ENCODE data around the gene RBSN. TPM values are rescaled to one million over a fixed set of nuclear protein-coding genes. Genes with fewer than 3 reads are reported as not detected.

RBSN gene
- total RNA-seq, 1 experiment from 2014 or later, result 18.4 TPM

DNA sequence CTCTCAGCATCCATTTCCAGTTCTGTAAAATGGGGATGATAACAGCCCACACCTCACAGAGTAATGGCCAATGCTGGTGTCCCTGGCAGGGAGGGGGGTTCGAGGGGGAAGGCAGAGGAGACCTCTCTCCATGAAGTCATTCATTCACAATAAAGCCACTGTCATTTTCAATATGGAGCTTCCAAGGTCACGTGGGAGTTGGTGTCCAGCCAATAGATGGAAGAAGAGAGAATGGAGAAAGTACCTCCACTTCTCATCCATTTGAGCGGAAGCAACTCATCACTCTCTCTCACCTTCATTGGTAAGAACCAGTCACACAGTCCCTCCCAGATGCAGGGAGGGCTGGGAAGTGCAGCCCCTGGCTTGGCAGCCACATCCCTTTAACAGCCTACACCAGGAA, 14.9 kb upstream of the RBSN start (continued):
- TF ChIP-seq JUND (IDR thresholded peaks at IDR 0.05), result no peak

DNA sequence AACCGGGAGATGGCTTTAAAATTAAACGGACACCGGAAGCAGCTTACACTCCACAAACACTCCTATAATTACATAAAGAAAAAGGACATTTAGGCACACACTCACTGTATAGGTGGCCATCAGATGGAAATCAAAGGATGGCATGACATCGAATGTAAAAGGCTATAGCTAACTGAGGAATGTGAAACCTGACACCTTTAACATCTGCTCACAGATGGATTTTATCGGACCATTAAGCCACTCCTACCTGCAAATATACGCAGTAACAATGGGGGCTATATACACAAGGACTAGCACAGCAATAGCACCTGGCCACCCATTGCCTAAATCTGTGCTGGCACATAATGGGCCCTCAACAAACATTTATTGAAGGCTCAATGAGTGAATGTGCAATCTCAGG, 14.5 kb upstream of the RBSN start:
- ChIA-PET RAD21 (ENCODE audit: low non-redundant PET in 1 of 2, low total read pairs in 2 of 2, uncharacterized antibody in 2 of 2, unreplicated experiment in 2 of 2) (no interaction called here), POLR2A (no interaction called here), CTCF (no interaction called here)
- DNase-seq (ENCODE audit: low read depth, low spot score) (no peak), ATAC-seq (no peak)
- Histone ChIP-seq H4K20me1 (ENCODE audit: insufficient read depth) (no peaks in the 10 kb centered on the region), H3K27me3 (ENCODE audit: insufficient read depth, low read length) (no peaks in the 10 kb centered on the region), H3K27ac (ENCODE audit: low read depth, low read length) (no peak overlapping the region), H3K36me3 (ENCODE audit: control insufficient read depth in 1 of 2, insufficient read depth in 2 of 2, low read length in 2 of 2) (no peaks in the 10 kb centered on the region), H3K9me3 (ENCODE audit: control insufficient read depth in 1 of 2, insufficient read depth in 1 of 2, low read depth in 1 of 2, low read length in 2 of 2) (no peaks in the 10 kb centered on the region), H3K79me2 (ENCODE audit: insufficient read depth, low read length) (no peaks in the 10 kb centered on the region), H3K9me2 (ENCODE audit: insufficient read depth) (no peaks in the 10 kb centered on the region), H3K4me3 (replicated peaks in 1 of 2; ENCODE audit: low read depth in 1 of 2, low read length in 2 of 2) (no peak overlapping the region), H2AFZ (ENCODE audit: low read depth, low read length, poor library complexity, severe bottlenecking) (no peak overlapping the region), H3K4me1 (ENCODE audit: control insufficient read depth in 1 of 2, insufficient read depth in 2 of 2, low read length in 2 of 2) (peaks cover 0 to 1% of the 10 kb centered on the region in 2 experiments; a peak in 1 of 4 replicates), H3K9ac (ENCODE audit: low read length) (no peak overlapping the region), H3K4me2 (ENCODE audit: low read length) (no peak overlapping the region)
- TF ChIP-seq JUND (IDR thresholded peaks at IDR 0.05) (no peak), ATF3 (IDR thresholded peaks at IDR 0.05) (no peak), ZNF274 (IDR thresholded peaks at IDR 0.05; ENCODE audit: low read depth, low read length) (no peak)
- no TSS peak for BruUV-seq (replicated peaks)
- intact Hi-C loops (cut with micrococcal nuclease), result no loop called here

DNA sequence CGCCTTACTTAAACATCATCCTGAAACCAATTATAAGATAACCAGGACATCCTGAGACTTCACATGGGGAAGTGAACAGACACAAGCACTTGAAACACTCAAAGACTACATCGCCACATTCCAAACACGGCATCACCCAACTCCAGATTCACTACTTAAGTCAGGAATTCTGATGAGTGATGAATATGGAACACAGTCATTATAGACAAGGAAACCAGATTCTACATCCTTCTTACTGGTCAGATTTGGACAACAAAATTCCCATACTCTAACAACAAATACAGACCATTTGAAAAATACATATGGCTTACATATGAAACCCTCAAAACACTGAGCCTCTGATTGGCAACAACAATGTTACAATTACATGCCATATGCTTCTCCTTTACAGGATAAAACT, 13.1 kb upstream of the RBSN start:
- DNase-seq (ENCODE audit: low read depth, low spot score) (no peak), ATAC-seq (no peak)
- H3K4me1 ChIP-seq (ENCODE audit: control insufficient read depth in 1 of 2, insufficient read depth in 2 of 2, low read length in 2 of 2), result peaks cover 0 to 5% of the 10 kb centered on the region in 2 experiments; a peak in 1 of 4 replicates
- H3K27me3 ChIP-seq (ENCODE audit: insufficient read depth, low read length), result no peaks in the 10 kb centered on the region
- RAD21 ChIA-PET (ENCODE audit: low non-redundant PET in 1 of 2, low total read pairs in 2 of 2, uncharacterized antibody in 2 of 2, unreplicated experiment in 2 of 2), result no interaction called here
- no peak overlapping the region for H3K4me3 ChIP-seq (replicated peaks in 1 of 2; ENCODE audit: low read depth in 1 of 2, low read length in 2 of 2)
- POLR2A ChIA-PET, result no interaction called here
- no peak overlapping the region for H3K4me2 ChIP-seq (ENCODE audit: low read length)
- no peaks in the 10 kb centered on the region for H3K9me2 ChIP-seq (ENCODE audit: insufficient read depth)
- no peak overlapping the region for H3K9ac ChIP-seq (ENCODE audit: low read length)
- intact Hi-C loops (cut with micrococcal nuclease), result no loop called here
- H3K9me3 ChIP-seq (ENCODE audit: control insufficient read depth in 1 of 2, insufficient read depth in 1 of 2, low read depth in 1 of 2, low read length in 2 of 2), result no peaks in the 10 kb centered on the region
- TF ChIP-seq EGR1 (IDR thresholded peaks at IDR 0.05; ENCODE audit: low read depth) (no peak), ZBTB33 (IDR thresholded peaks at IDR 0.05; ENCODE audit: extremely low read depth, insufficient replicate concordance, low read length) (no peak), FOSL1 (IDR thresholded peaks at IDR 0.05; ENCODE audit: low read depth) (no peak), TCF7L2 (IDR thresholded peaks at IDR 0.05; ENCODE audit: borderline replicate concordance, extremely low read depth, insufficient read depth, insufficient read length) (no peak)
- no TSS peak for BruUV-seq (replicated peaks)
- no peaks in the 10 kb centered on the region for H3K79me2 ChIP-seq (ENCODE audit: insufficient read depth, low read length)
- H2AFZ ChIP-seq (ENCODE audit: low read depth, low read length, poor library complexity, severe bottlenecking), result no peak overlapping the region
- no peaks in the 10 kb centered on the region for H4K20me1 ChIP-seq (ENCODE audit: insufficient read depth)
- no peak overlapping the region for H3K27ac ChIP-seq (ENCODE audit: low read depth, low read length)
- CTCF ChIA-PET, result no interaction called here
- H3K36me3 ChIP-seq (ENCODE audit: control insufficient read depth in 1 of 2, insufficient read depth in 2 of 2, low read length in 2 of 2), result no peaks in the 10 kb centered on the region

All from HCT116 (cell line).